Stimulated activated naive B cell treated with anti-CD40 and anti-IgM and Interleukin-4, amounts not matched to agents 10 μg/mL and 1 μg/mL and 100 μg/mL, for 72 hours (primary cell): ENCODE results near the gene ERBIN.
"Not testable (repeated sequence)": the region's sequence is repeated elsewhere in the genome, so short reads cannot be mapped to it uniquely, and the experiment has no call there.

Experiments
- ATAC-seq, 2 donors: fragments of 150-1000 bp; cut with Tn5 transposase; replicated peaks; 2 replicates each; pipeline ENCODE4 v1.10.0; 2021; ENCODE audit warnings: moderate library complexity in 1 of 2
- DNase-seq: peaks from one replicate; pipeline ENCODE4 v3.0.0; 2021
- H3K27ac Mint-ChIP-seq: one replicate; pipeline ENCODE4 v1.8.0; 2022; ENCODE audit warnings: mild to moderate bottlenecking, mixed read lengths
- H3K27me3 Mint-ChIP-seq, 2 donors: one replicate each; pipeline ENCODE4 v1.8.0; 2022; ENCODE audit warnings: mixed read lengths in 2 of 2
- H3K36me3 Mint-ChIP-seq, 2 donors: one replicate each; pipeline ENCODE4 v1.8.0; 2022; ENCODE audit warnings: mixed read lengths in 2 of 2, mild to moderate bottlenecking in 1 of 2
- H3K4me1 Mint-ChIP-seq, 2 donors: one replicate each; pipeline ENCODE4 v1.8.0; 2022; ENCODE audit warnings: mixed read lengths in 2 of 2, mild to moderate bottlenecking in 1 of 2
- H3K4me3 Mint-ChIP-seq, 2 donors: one replicate each; pipeline ENCODE4 v1.8.0; 2022; ENCODE audit warnings: mild to moderate bottlenecking in 2 of 2, mixed read lengths in 2 of 2, moderate library complexity in 1 of 2
- H3K9me3 Mint-ChIP-seq, 2 donors: one replicate each; pipeline ENCODE4 v1.8.0; 2022; ENCODE audit warnings: mixed read lengths in 2 of 2, mild to moderate bottlenecking in 1 of 2

ERBIN gene

GRCh38 chr5:66015196-66015960 lies 89.0 kb downstream of the ERBIN start:
- Mint-ChIP-seq H3K4me3 (no peak overlapping the region), H3K4me1 (peaks cover 9 to 24% of the 10 kb centered on the region in 2 donors), H3K27ac (no peak overlapping the region), H3K9me3 (peaks cover 0 to 6% of the 10 kb centered on the region in 2 donors), H3K27me3 (no peaks in the 10 kb centered on the region), H3K36me3 (peaks cover 14 to 36% of the 10 kb centered on the region in 2 donors)
- DNase-seq = no peak
- no peak for ATAC-seq

DNA sequence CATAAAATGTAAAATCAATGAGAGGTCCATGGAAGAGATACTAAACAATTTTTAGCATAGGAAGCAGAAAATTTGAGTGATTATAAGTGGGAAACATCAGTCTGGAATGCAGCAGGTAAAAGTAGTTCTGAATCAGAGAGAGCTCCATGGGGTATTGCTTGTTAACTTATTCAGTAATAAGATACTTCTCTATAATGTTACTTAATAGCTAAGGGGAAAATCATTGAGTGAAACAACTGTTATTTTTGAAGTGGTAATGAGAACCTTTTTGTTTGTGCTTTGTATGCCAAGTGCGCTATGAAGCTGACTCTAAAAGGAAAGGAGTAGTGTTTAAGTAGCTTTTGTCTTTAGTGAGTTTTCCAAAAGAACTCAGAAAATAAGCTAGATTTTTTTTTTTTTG lies 95.2 kb downstream of the ERBIN start:
- Mint-ChIP-seq H3K9me3 (peaks cover 0 to 4% of the 10 kb centered on the region in 2 donors), H3K27me3 (no peaks in the 10 kb centered on the region), H3K4me3 (no peak overlapping the region), H3K36me3 (peaks cover 16 to 30% of the 10 kb centered on the region in 2 donors), H3K27ac (no peak overlapping the region), H3K4me1 (peaks cover 0 to 2% of the 10 kb centered on the region in 2 donors)
- no peak for DNase-seq
- no peak for ATAC-seq

- no peaks in the 10 kb centered on the region for H3K9me3 Mint-ChIP-seq
Observed at GRCh38 chr5:66039296-66039695, 112.9 kb downstream of the ERBIN start.

GRCh38 chr5:66039701-66040100 lies 113.3 kb downstream of the ERBIN start:
- Mint-ChIP-seq H3K9me3 (no peaks in the 10 kb centered on the region), H3K27me3 (no peaks in the 10 kb centered on the region), H3K27ac (no peak overlapping the region), H3K4me3 (no peak overlapping the region), H3K36me3 (peaks cover 17 to 42% of the 10 kb centered on the region in 2 donors), H3K4me1 (peaks cover 13% of the 10 kb centered on the region in 2 donors)
- ATAC-seq = no peak
- DNase-seq = no peak

More at GRCh38 chr5:66039296-66039695, 112.9 kb downstream of the ERBIN start:
- H3K27ac Mint-ChIP-seq = no peak overlapping the region
- H3K4me3 Mint-ChIP-seq = no peak overlapping the region
- H3K4me1 Mint-ChIP-seq = peaks cover 13 to 15% of the 10 kb centered on the region in 2 donors
- ATAC-seq (no peak), DNase-seq (no peak)
- no peaks in the 10 kb centered on the region for H3K27me3 Mint-ChIP-seq
- peaks cover 13 to 38% of the 10 kb centered on the region in 2 donors for H3K36me3 Mint-ChIP-seq

DNA sequence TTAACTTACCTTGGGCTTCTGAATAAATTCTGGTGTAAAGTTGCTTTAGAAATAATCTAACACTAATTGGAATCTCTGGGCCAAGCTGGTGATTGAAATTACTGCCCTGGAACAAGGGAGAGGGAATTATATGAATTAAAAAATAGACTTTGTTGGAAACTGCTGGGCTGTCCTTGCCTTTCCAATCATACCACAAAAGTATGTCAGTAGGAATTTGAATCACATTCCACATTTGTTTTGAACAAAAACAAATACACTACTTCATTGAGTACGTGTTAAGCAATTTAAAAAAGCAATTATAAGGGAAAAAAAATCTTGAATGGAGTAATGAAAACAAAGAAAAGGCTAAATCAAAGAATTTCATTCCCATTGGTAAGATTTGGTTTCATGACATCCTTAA lies 115.3 kb downstream of the ERBIN start:
- Mint-ChIP-seq H3K27me3 (no peaks in the 10 kb centered on the region), H3K4me3 (no peak overlapping the region), H3K4me1 (peaks cover 7 to 13% of the 10 kb centered on the region in 2 donors), H3K36me3 (peaks cover 19 to 38% of the 10 kb centered on the region in 2 donors), H3K27ac (no peak overlapping the region), H3K9me3 (no peaks in the 10 kb centered on the region)
- ATAC-seq (no peak), DNase-seq (no peak)

GRCh38 chr5:66057239-66057638 lies 130.9 kb downstream of the ERBIN start:
- H3K9me3 Mint-ChIP-seq = peaks cover 8 to 13% of the 10 kb centered on the region in 2 donors
- peaks cover 9 to 17% of the 10 kb centered on the region in 2 donors for H3K4me1 Mint-ChIP-seq
- no peak for ATAC-seq
- DNase-seq = no peak
- H3K36me3 Mint-ChIP-seq = peaks cover 46 to 59% of the 10 kb centered on the region in 2 donors
- H3K4me3 Mint-ChIP-seq = no peak overlapping the region
- H3K27me3 Mint-ChIP-seq = no peaks in the 10 kb centered on the region
- H3K27ac Mint-ChIP-seq = no peak overlapping the region

- H3K9me3 Mint-ChIP-seq = peaks cover 9 to 13% of the 10 kb centered on the region in 2 donors
- not testable (repeated sequence) for DNase-seq, H3K27me3 Mint-ChIP-seq, H3K4me3 Mint-ChIP-seq, ATAC-seq
- H3K27ac Mint-ChIP-seq = peak overlapping the region; percentile 6
- peaks cover 41 to 51% of the 10 kb centered on the region in 2 donors for H3K36me3 Mint-ChIP-seq
- H3K4me1 Mint-ChIP-seq = peaks cover 14 to 24% of the 10 kb centered on the region in 2 donors
Observed at GRCh38 chr5:66061320-66061719, 134.9 kb downstream of the ERBIN start.

GRCh38 chr5:66063061-66063460 lies 136.7 kb downstream of the ERBIN start:
- ATAC-seq, H3K27ac Mint-ChIP-seq, H3K4me3 Mint-ChIP-seq, DNase-seq, H3K27me3 Mint-ChIP-seq: not testable (repeated sequence)
- H3K9me3 Mint-ChIP-seq = peaks cover 9 to 12% of the 10 kb centered on the region in 2 donors
- peaks cover 14 to 24% of the 10 kb centered on the region in 2 donors for H3K4me1 Mint-ChIP-seq
- H3K36me3 Mint-ChIP-seq = peaks cover 41 to 52% of the 10 kb centered on the region in 2 donors

GRCh38 chr5:66066826-66067225 lies 140.5 kb downstream of the ERBIN start:
- Mint-ChIP-seq H3K27me3 (no peaks in the 10 kb centered on the region), H3K27ac (no peak overlapping the region), H3K4me1 (peaks cover 8 to 11% of the 10 kb centered on the region in 2 donors), H3K4me3 (no peak overlapping the region), H3K9me3 (peaks cover 3 to 5% of the 10 kb centered on the region in 2 donors), H3K36me3 (peaks cover 31 to 42% of the 10 kb centered on the region in 2 donors)
- no peak for ATAC-seq
- no peak for DNase-seq

DNA sequence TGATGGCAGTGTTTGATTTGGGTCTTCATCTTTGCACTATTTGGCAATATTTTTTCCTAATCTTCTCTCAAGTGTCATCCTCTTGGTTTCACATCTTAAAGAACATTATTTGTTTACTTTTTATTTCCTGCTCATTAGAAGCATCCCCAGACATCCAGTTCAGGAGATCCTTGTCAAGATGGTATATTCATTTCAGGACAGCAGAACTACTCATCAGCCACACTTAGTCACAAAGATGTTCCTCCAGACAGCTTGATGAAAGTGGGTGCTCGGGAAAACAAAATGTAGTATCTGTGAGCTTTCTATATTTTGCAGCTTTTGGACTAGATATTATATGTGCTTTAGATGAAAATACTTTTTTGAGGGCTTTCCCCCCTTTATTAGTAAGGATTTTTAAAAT lies 145.7 kb downstream of the ERBIN start:
- no peaks in the 10 kb centered on the region for H3K27me3 Mint-ChIP-seq
- peaks cover 0 to 1% of the 10 kb centered on the region in 2 donors for H3K4me1 Mint-ChIP-seq
- ATAC-seq = no peak
- no peak overlapping the region for H3K4me3 Mint-ChIP-seq
- H3K9me3 Mint-ChIP-seq = no peaks in the 10 kb centered on the region
- H3K27ac Mint-ChIP-seq = no peak overlapping the region
- DNase-seq = no peak
- H3K36me3 Mint-ChIP-seq = peaks cover 18 to 22% of the 10 kb centered on the region in 2 donors

GRCh38 chr5:66074901-66075300 lies 148.5 kb downstream of the ERBIN start:
- H3K36me3 Mint-ChIP-seq = peaks cover 17 to 22% of the 10 kb centered on the region in 2 donors

GRCh38 chr5:66080664-66081063 lies 154.3 kb downstream of the ERBIN start:
- no peaks in the 10 kb centered on the region for H3K4me1 Mint-ChIP-seq
- H3K27ac Mint-ChIP-seq = no peak overlapping the region
- DNase-seq = no peak

More at GRCh38 chr5:66074901-66075300, 148.5 kb downstream of the ERBIN start:
- Mint-ChIP-seq H3K27ac (no peak overlapping the region), H3K4me3 (no peak overlapping the region), H3K9me3 (no peaks in the 10 kb centered on the region), H3K27me3 (no peaks in the 10 kb centered on the region), H3K4me1 (peaks cover 0 to 1% of the 10 kb centered on the region in 2 donors)
- DNase-seq (no peak), ATAC-seq (no peak)

DNA sequence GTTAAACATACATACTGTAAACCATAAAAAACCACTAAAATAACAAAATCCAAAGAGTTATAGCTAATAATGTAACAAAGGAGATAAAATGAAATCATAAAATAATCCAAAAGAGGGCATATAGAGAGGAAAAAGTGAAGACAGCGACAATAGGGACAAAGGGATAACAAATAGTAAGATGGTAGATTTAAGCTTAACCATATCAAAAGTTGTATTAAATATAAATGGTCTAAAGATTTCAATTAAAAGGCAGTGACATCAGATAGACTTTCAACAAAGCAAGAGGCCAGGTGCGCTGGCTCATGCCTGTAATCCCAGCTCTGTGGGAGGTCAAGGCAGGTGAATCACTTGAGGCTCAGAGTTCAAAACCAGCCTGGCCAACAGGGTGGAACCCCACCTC lies 163.0 kb downstream of the ERBIN start:
- H3K27me3 Mint-ChIP-seq = no peaks in the 10 kb centered on the region
- no peak overlapping the region for H3K4me3 Mint-ChIP-seq
- ATAC-seq = no peak
- no peak for DNase-seq
- peaks cover 7 to 9% of the 10 kb centered on the region in 2 donors for H3K9me3 Mint-ChIP-seq
- H3K36me3 Mint-ChIP-seq = peaks cover 35 to 57% of the 10 kb centered on the region in 2 donors
- no peaks in the 10 kb centered on the region for H3K4me1 Mint-ChIP-seq
- H3K27ac Mint-ChIP-seq = no peak overlapping the region

More at GRCh38 chr5:66080664-66081063, 154.3 kb downstream of the ERBIN start:
- Mint-ChIP-seq H3K27me3 (no peaks in the 10 kb centered on the region), H3K36me3 (peaks cover 11 to 17% of the 10 kb centered on the region in 2 donors), H3K9me3 (peaks cover 0 to 2% of the 10 kb centered on the region in 2 donors), H3K4me3 (no peak overlapping the region)
- no peak for ATAC-seq

DNA sequence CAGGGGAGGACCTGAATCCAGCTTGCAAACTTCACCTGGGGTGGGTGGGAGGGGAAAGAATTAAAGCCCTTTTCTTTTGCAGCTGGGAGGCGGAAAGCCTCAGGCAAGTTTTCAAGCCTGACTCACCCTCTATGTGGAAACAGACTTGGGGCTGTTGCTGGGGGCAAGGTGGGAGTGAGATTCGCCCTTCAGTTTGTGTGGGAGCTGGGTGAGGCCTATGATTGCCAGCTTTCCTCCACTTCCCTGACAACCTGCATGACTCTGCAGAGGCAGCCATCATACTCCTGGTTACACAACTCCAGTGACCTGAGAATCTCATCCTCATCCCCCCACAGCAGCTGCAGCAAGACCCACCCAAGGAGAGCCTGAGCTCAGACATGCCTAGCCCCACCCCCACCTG lies 174.5 kb downstream of the ERBIN start:
- H3K36me3 Mint-ChIP-seq = peaks cover 11 to 36% of the 10 kb centered on the region in 2 donors
- peaks cover 32 to 44% of the 10 kb centered on the region in 2 donors for H3K9me3 Mint-ChIP-seq
- no peaks in the 10 kb centered on the region for H3K4me1 Mint-ChIP-seq
- no peak overlapping the region for H3K4me3 Mint-ChIP-seq
- no peak for DNase-seq
- H3K27ac Mint-ChIP-seq = no peak overlapping the region
- no peak for ATAC-seq
- no peaks in the 10 kb centered on the region for H3K27me3 Mint-ChIP-seq

DNA sequence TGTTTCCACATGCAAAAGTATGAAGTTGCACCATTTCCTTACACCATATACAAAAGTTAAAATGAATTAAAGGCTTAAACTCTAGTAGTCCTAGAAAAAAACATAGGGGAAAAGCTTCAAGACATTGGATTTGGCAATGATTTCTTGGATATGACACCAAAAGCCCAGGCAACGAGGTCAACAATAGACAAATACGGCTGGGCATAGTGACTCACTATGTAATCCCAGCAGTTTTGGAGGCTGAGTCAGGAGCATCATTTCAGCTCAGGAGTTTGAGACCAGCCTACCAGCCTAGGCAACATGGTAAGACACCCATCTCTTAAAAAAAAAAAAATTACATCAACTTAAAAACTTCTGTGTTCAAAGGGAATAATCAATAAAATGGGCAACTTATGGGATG lies 186.8 kb downstream of the ERBIN start:
- ATAC-seq (no peak), DNase-seq (no peak)
- H3K4me3 Mint-ChIP-seq = no peak overlapping the region
- no peaks in the 10 kb centered on the region for H3K27me3 Mint-ChIP-seq
- H3K4me1 Mint-ChIP-seq = no peaks in the 10 kb centered on the region
- H3K36me3 Mint-ChIP-seq = peaks cover 7 to 11% of the 10 kb centered on the region in 2 donors
- H3K27ac Mint-ChIP-seq = no peak overlapping the region
- peaks cover 7 to 23% of the 10 kb centered on the region in 2 donors for H3K9me3 Mint-ChIP-seq
